Hepatocyte (in vitro differentiated cells): ENCODE measurements around the gene PDIA2. TPM values are rescaled to one million over a fixed set of nuclear protein-coding genes. Genes with fewer than 3 reads are reported as not detected.

ENCODE experiments used
- DNase-seq: peaks from one replicate; pipeline ENCODE4 v3.0.0-alpha.2; 2016; ENCODE audit warnings: low spot score
- H2AFZ ChIP-seq: fragments of 200-600 bp; sonication (generic); 2 replicates; pipeline ENCODE4 v1.6.0; 2016; ENCODE audit warnings: antibody characterized with exemption, mild to moderate bottlenecking
- H3K27ac ChIP-seq: fragments of 200-600 bp; sonication (generic); 2 replicates; pipeline ENCODE4 v1.5.1; 2016; ENCODE audit warnings: mild to moderate bottlenecking
- H3K27me3 ChIP-seq: fragments of 200-600 bp; sonication (generic); 2 replicates; pipeline ENCODE4 v1.6.1; 2016
- H3K36me3 ChIP-seq: fragments of 200-600 bp; sonication (generic); replicated peaks from 2 replicates; pipeline ENCODE4 v1.5.1; 2016; ENCODE audit warnings: low read depth; ENCODE audit not compliant: insufficient read depth
- H3K4me1 ChIP-seq: fragments of 200-600 bp; sonication (generic); 2 replicates; pipeline ENCODE4 v1.5.1; 2016; ENCODE audit warnings: mild to moderate bottlenecking, moderate library complexity; ENCODE audit not compliant: insufficient read depth
- H3K4me2 ChIP-seq: fragments of 200-600 bp; sonication (generic); 2 replicates; pipeline ENCODE4 v1.6.0; 2016
- H3K4me3 ChIP-seq: fragments of 200-600 bp; sonication (generic); 2 replicates; pipeline ENCODE4 v1.5.1; 2016; ENCODE audit warnings: mild to moderate bottlenecking
- H3K79me2 ChIP-seq: fragments of 200-600 bp; sonication (generic); 2 replicates; pipeline ENCODE4 v1.6.0; 2017; ENCODE audit warnings: mild to moderate bottlenecking
- H3K9me2 ChIP-seq: fragments of 200-600 bp; sonication (generic); replicated peaks from 2 replicates; pipeline ENCODE4 v1.6.0; 2017; ENCODE audit warnings: mild to moderate bottlenecking; ENCODE audit not compliant: insufficient read depth
- H3K9me3 ChIP-seq: fragments of 200-600 bp; sonication (generic); 2 replicates; pipeline ENCODE4 v1.5.1; 2016; ENCODE audit warnings: low read depth, mild to moderate bottlenecking
- H4K20me1 ChIP-seq: fragments of 200-600 bp; sonication (generic); 2 replicates; pipeline ENCODE4 v1.6.0; 2016; ENCODE audit warnings: mild to moderate bottlenecking; ENCODE audit not compliant: insufficient read depth, poor library complexity, severe bottlenecking
- EZH2 ChIP-seq: fragments of 200-600 bp; sonication (generic); IDR thresholded peaks from 2 replicates; pipeline ENCODE4 v1.6.1; 2016; ENCODE audit warnings: antibody characterized with exemption, mild to moderate bottlenecking, borderline replicate concordance
- EZH2phosphoT487 ChIP-seq: fragments of 200-600 bp; sonication (generic); IDR thresholded peaks from one replicate; pipeline ENCODE4 v1.6.1; 2018; ENCODE audit warnings: antibody characterized with exemption, mild to moderate bottlenecking, low read depth, moderate library complexity; ENCODE audit not compliant: unreplicated experiment, severe bottlenecking
- WGBS: methylation state at CpG from one replicate; pipeline ENCODE4 v1.1.6; 2016; ENCODE audit warnings: low lambda C conversion rate; ENCODE audit errors: missing lambda C conversion rate; 5-methylcytosine and 5-hydroxymethylcytosine counted together
- polyA plus RNA-seq: library from polyadenylated mRNA; unstranded; fragments of >200 nt; fragmentation: Nextera tagmentation; extraction: Ambion mirVana; gene quantifications from 2 replicates; pipeline ENCODE4 v1.2.1, GENCODE V29; 2016
- total RNA-seq: library from RNA; depleted of rRNA; stranded (reverse); fragments of >200 nt; gene quantifications from 2 replicates; pipeline ENCODE4 v1.2.3, GENCODE V29; 2014
- TF ChIP-seq, protein P1 (sequence below): fragments of 200-600 bp; sonication (generic); IDR thresholded peaks from 2 replicates; pipeline ENCODE4 v1.5.1; 2016; ENCODE audit warnings: antibody characterized with exemption, mild to moderate bottlenecking; ENCODE audit not compliant: poor library complexity

The PDIA2 gene
- total and polyA plus RNA-seq, 2 experiments from 2014 or later = 0.47 TPM; not detected in 1

DNA sequence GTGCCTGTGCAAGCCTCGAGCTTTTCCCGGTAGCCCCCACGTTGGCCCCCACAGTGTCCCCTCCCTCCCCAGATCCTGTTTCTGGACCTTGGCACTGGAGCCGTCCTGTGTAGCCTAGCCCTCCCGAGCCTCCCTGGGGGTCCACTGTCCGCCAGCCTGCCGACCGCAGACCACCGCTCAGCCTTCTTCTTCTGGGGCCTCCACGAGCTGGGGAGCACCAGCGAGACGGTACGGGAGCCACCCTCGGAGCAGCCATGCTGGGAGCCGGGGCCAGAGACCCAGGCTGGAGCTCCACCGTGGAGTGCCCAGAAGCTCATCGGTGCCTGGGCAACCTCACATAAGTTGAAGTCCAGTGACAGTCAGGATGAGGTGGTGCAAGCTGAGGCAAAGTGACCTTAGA is 19.0 kb upstream of the PDIA2 start:
- TF ChIP-seq EZH2phosphoT487 = no peak
- TF ChIP-seq, protein P1, sequence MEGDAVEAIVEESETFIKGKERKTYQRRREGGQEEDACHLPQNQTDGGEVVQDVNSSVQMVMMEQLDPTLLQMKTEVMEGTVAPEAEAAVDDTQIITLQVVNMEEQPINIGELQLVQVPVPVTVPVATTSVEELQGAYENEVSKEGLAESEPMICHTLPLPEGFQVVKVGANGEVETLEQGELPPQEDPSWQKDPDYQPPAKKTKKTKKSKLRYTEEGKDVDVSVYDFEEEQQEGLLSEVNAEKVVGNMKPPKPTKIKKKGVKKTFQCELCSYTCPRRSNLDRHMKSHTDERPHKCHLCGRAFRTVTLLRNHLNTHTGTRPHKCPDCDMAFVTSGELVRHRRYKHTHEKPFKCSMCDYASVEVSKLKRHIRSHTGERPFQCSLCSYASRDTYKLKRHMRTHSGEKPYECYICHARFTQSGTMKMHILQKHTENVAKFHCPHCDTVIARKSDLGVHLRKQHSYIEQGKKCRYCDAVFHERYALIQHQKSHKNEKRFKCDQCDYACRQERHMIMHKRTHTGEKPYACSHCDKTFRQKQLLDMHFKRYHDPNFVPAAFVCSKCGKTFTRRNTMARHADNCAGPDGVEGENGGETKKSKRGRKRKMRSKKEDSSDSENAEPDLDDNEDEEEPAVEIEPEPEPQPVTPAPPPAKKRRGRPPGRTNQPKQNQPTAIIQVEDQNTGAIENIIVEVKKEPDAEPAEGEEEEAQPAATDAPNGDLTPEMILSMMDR = no peak
- Histone ChIP-seq H3K4me1 (no peaks in the 10 kb centered on the region), H3K36me3 (no peaks in the 10 kb centered on the region), H3K27ac (no peak overlapping the region), H3K4me2 (no peak overlapping the region), H3K9me2 (no peaks in the 10 kb centered on the region), H2AFZ (no peak overlapping the region), H3K4me3 (no peak overlapping the region), H4K20me1 (no peaks in the 10 kb centered on the region), H3K9me3 (no peaks in the 10 kb centered on the region), H3K27me3 (no peaks in the 10 kb centered on the region), H3K79me2 (no peaks in the 10 kb centered on the region)
- WGBS = 95% methylated on average over 15 of the region's 17 CpGs
- no peak for DNase-seq

DNA sequence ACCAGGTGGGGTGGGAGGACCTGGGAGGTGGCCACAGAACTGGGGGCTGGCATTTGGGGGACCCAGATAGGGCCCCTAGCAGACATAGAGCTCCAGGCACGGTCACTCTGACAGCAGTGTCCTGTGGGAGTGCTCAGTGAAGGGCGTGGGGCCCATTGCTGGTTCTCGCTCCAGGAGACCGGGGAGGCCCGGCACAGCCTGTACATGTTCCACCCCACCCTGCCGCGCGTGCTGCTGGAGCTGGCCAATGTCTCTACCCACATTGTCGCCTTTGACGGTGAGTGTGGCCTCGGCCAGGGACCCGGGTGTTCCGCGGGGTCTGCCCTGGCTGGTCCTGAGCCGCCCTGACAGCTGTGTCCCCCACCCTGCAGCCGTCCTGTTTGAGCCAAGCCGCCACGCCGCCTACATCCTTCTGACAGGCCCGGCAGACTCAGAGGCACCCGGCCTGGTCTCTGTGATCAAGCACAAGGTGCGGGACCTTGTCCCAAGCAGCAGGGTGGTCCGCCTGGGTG is 18.5 kb upstream of the PDIA2 start:
- Histone ChIP-seq H3K4me1 (no peaks in the 10 kb centered on the region), H2AFZ (no peak overlapping the region), H3K4me2 (no peak overlapping the region), H3K36me3 (no peaks in the 10 kb centered on the region), H3K9me2 (no peaks in the 10 kb centered on the region), H3K27me3 (no peaks in the 10 kb centered on the region), H3K27ac (no peak overlapping the region), H3K4me3 (no peak overlapping the region), H4K20me1 (no peaks in the 10 kb centered on the region), H3K79me2 (no peaks in the 10 kb centered on the region), H3K9me3 (no peaks in the 10 kb centered on the region)
- WGBS = 98% methylated on average over 20 of the region's 23 CpGs
- TF ChIP-seq EZH2phosphoT487 = no peak
- no peak for TF ChIP-seq EZH2
- TF ChIP-seq, protein P1 = no peak
- DNase-seq = no peak

DNA sequence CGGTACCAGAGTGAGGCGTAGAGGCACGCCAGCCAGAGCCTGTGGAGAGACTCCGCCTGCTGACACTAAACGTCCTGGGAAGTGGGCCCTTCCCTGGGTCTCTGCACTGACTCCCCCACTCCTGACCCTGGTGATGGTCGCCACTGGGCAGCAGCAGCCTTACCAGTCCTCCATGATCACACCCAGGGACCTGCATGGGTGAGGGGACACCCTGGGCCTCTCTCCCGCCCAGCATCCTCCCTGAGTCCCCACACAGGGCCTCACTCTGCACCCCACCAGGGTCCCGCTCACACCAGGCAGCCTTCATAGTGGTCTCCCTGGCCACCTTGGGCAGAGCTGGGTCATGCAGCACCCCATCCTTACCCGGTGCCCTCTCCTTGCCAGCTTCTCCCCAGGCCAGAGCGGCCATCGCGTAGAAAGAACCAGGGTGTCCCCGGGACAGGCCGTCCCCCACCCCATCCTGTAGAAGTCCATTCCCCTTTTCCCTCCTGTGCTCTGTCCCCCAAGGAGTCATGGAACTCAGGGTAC is 17.9 kb upstream of the PDIA2 start:
- 97% methylated on average over 14 of the region's 14 CpGs for WGBS
- Histone ChIP-seq H3K4me1 (no peaks in the 10 kb centered on the region), H3K4me2 (no peak overlapping the region), H3K9me2 (no peaks in the 10 kb centered on the region), H3K4me3 (no peak overlapping the region), H4K20me1 (no peaks in the 10 kb centered on the region), H3K27ac (no peak overlapping the region), H3K9me3 (no peaks in the 10 kb centered on the region), H2AFZ (no peak overlapping the region), H3K36me3 (no peaks in the 10 kb centered on the region), H3K79me2 (no peaks in the 10 kb centered on the region), H3K27me3 (no peaks in the 10 kb centered on the region)
- no peak for DNase-seq
- TF ChIP-seq EZH2 (no peak), EZH2phosphoT487 (no peak)
- TF ChIP-seq, protein P1 = no peak

DNA sequence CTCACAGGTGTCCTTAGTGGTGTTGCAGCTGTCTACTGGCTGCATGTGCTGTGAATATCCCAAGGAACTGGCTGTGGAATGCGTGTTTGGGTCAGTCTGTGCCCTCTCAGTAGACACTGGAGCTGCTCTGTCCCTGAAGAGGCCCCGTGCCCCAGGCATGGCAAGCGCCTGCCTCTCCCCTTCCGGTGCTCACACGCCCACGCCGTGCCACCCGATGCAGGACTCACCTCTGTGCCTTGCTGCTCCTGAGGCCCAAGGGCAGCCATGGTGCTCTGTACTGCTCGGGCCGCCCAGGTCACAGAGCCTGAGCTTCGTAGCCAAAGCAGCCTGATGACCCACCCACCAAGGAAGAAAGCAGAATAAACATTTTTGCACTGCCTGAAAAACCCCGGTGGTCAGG is 17.3 kb upstream of the PDIA2 start:
- 92% methylated on average over 12 of the region's 12 CpGs for WGBS

More for the DNA sequence above, 17.3 kb upstream of the PDIA2 start:
- Histone ChIP-seq H3K27me3 (no peaks in the 10 kb centered on the region), H4K20me1 (no peaks in the 10 kb centered on the region), H3K36me3 (no peaks in the 10 kb centered on the region), H3K4me2 (no peak overlapping the region), H3K9me2 (no peaks in the 10 kb centered on the region), H3K4me1 (no peaks in the 10 kb centered on the region), H2AFZ (no peak overlapping the region), H3K9me3 (no peaks in the 10 kb centered on the region), H3K27ac (no peak overlapping the region), H3K4me3 (no peak overlapping the region), H3K79me2 (no peaks in the 10 kb centered on the region)
- TF ChIP-seq, protein P1 = no peak
- DNase-seq = no peak
